ENCODE data around the gene TRAPPC3L.

TRAPPC3L gene

DNA sequence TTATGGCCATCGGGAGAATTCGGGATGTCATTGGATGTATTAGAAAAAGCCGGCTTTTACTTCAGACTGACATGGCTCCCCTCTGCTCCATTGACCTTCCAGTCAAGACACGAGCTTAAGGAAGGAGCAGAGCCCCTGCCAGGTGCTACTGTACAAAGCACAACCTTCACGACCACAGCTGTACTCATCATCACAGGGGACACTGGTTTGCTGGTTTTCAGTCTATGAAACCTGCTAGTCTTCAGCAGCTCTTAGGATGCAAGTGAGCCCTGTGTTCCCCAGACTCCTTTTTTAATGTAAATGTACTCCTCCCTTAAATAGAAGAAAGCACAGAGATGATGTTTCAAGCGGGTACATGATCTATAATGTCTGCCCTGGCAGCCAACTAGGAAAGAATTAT is 1.9 kb upstream of the TRAPPC3L start:
- H3K4me3 ChIP-seq (ENCODE audit: low read depth, low read length), result no peak overlapping the region
- no peak for DNase-seq (ENCODE audit: low read depth)
- TF ChIP-seq, protein P1, sequence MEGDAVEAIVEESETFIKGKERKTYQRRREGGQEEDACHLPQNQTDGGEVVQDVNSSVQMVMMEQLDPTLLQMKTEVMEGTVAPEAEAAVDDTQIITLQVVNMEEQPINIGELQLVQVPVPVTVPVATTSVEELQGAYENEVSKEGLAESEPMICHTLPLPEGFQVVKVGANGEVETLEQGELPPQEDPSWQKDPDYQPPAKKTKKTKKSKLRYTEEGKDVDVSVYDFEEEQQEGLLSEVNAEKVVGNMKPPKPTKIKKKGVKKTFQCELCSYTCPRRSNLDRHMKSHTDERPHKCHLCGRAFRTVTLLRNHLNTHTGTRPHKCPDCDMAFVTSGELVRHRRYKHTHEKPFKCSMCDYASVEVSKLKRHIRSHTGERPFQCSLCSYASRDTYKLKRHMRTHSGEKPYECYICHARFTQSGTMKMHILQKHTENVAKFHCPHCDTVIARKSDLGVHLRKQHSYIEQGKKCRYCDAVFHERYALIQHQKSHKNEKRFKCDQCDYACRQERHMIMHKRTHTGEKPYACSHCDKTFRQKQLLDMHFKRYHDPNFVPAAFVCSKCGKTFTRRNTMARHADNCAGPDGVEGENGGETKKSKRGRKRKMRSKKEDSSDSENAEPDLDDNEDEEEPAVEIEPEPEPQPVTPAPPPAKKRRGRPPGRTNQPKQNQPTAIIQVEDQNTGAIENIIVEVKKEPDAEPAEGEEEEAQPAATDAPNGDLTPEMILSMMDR (IDR thresholded peaks at IDR 0.05; ENCODE audit: control insufficient read depth, extremely low read depth, insufficient read depth), result no peak

DNA sequence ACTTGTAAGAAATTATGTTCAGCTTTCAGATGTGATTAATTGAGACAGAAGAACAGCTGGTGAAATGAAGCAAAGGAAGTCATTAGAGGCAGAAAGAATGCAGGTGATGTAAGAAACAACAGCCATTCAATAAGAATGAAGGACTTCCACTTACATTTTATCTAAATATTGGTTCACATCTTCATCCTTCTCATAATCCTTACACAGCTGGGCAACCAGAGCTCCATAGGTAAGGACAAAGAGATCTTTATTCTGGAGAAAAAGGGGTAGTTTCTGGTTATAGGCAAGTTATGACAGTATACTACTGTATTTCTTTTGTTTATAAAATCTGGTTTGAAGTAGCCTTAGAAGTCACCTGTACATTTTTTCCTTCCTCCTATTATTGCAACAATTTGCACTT is 2.3 kb downstream of the TRAPPC3L start:
- H3K4me3 ChIP-seq (ENCODE audit: low read depth, low read length), result no peak overlapping the region
- DNase-seq (ENCODE audit: low read depth), result no peak
- TF ChIP-seq, protein P1 (IDR thresholded peaks at IDR 0.05; ENCODE audit: control insufficient read depth, extremely low read depth, insufficient read depth), result no peak

DNA sequence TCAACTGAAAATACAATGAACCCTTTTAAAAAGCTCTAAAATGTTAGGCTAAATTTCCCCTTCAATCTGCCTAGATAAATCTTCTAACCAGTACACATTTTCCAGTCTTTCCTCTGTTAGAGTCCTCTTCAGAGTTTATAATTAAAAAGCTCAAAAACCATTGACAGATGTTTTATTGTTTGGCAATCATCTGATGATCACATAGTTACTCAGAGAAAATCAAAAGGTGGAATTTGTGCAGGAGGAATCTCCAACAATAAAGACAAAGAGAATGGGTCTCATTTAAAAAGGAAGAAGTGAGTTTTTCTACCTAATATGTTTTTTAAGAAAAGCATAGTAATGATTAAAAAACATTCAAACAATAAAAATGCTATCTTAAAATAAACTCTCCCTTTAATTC is 3.1 kb downstream of the TRAPPC3L start:
- DNase-seq (ENCODE audit: low read depth), result no peak
- TF ChIP-seq, protein P1 (IDR thresholded peaks at IDR 0.05; ENCODE audit: control insufficient read depth, extremely low read depth, insufficient read depth), result no peak
- H3K4me3 ChIP-seq (ENCODE audit: low read depth, low read length), result no peak overlapping the region

DNA sequence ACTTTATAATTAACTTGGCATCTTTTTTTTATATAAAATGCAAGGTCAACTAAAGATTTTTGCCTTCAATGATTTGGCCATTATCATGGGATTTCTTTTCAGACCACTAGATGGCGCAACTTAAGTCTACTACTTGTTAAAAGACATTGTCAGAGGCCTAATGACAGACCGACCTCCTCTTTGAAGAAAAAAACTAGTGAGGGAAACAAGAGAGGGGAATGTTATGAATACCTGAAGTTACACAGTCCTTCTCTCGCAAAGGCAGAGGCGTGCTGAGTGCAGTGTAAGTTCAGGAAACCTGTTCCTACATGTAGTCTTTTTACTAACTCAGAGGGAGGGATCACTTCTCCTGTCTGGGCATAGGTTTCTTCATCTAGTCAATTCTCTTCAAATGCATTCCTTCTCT is 9.3 kb downstream of the TRAPPC3L start:
- no peak overlapping the region for H3K4me3 ChIP-seq (ENCODE audit: low read depth, low read length)
- TF ChIP-seq, protein P1 (IDR thresholded peaks at IDR 0.05; ENCODE audit: control insufficient read depth, extremely low read depth, insufficient read depth), result peak; percentile 64
- DNase-seq (ENCODE audit: low read depth), result no peak

DNA sequence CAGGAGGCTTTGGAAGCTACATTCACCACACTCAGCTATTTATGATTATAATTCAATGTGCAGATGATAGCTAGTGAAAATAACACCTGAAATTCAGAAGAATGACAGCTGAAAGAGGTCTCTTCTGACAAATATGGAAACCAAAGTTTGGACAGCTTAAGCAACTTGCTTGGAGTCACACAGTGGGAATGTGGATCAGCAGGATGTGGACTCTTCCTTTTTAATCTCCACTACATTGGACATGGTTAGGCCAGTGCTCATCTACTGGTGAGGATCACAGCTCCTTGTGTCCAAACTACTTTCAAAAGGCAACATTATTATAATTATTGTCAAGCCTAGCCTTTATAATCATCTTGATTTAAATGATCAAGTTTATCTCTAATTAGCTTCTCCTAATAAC is 10.4 kb downstream of the TRAPPC3L start:
- TF ChIP-seq, protein P1 (IDR thresholded peaks at IDR 0.05; ENCODE audit: control insufficient read depth, extremely low read depth, insufficient read depth), result no peak
- H3K4me3 ChIP-seq (ENCODE audit: low read depth, low read length), result no peak overlapping the region
- DNase-seq (ENCODE audit: low read depth), result no peak

DNA sequence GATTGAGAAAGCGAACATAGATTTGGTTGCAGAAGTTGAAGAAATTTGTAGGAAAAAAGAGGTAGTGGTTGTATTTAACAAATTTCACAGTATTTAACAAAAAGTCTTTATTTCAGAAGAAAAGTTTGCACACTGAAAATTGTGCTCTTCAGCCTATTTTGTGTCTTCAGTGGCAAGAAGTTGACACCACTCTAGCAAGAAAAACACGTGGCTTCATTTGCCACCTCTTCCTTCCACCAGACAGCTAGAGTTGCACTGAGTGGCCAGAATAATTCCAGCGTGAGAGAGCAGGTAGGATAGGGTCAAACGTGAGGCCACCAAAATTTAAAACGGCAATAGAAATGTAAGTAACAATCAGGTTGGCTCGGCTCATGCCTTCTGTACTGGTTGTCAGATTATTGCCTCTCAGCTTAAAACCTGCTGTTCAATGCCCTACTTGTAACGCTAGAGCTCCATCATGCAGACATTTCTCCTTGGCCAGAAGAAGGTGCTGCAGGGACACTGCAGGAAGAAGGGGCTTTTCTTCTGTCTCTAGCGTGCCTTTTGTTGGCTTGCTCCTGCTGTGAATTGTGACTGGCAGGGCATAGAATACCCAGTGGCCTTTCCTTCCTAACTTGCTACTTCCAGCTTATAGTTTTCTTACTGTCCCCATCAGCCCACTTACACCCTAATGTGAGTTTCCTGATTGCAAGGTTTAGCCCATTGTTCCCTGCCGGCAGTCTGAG is 12.1 kb downstream of the TRAPPC3L start:
- DNase-seq (ENCODE audit: low read depth), result no peak
- TF ChIP-seq, protein P1 (IDR thresholded peaks at IDR 0.05; ENCODE audit: control insufficient read depth, extremely low read depth, insufficient read depth), result no peak
- H3K4me3 ChIP-seq (ENCODE audit: low read depth, low read length), result no peak overlapping the region
